ENCODE results near the gene MDK.

MDK gene

GRCh38 chr11:46413760-46414465 lies 32.4 kb downstream of the MDK start:
- no peak for TF ChIP-seq GATA3 (IDR thresholded peaks at IDR 0.05; ENCODE audit: low read depth, low read length)
- TF ChIP-seq GATA2 (IDR thresholded peaks at IDR 0.05; ENCODE audit: low read depth, low read length): no peak

- no peak for TF ChIP-seq GATA2 (IDR thresholded peaks at IDR 0.05; ENCODE audit: low read depth, low read length)
Observed at GRCh38 chr11:46414466-46414796, 33.0 kb downstream of the MDK start.

DNA sequence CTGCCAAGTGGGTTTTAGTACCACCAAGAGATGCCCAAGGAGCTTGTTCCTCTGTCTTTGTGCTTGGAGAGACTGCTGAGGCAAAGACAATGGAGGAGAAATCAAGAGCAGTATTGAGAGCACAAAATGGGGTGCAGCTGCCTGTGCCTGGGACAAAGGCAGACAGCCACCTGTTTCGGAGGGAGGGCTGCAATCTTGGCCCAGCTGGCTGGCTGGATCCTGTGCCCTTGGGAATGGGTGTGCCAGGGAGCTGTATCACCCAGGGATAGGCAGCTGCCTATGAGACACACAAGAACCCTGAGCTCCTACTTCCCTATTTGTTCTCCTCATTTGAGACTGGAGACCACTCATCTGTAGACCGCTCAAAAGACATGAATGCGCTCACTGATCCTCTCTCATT lies 33.4 kb downstream of the MDK start:
- TF ChIP-seq GATA3 (IDR thresholded peaks at IDR 0.05; ENCODE audit: low read depth, low read length): no peak
- TF ChIP-seq GATA2 (IDR thresholded peaks at IDR 0.05; ENCODE audit: low read depth, low read length): no peak

GRCh38 chr11:46417711-46418110 lies 36.2 kb downstream of the MDK start:
- no peak for TF ChIP-seq GATA2 (IDR thresholded peaks at IDR 0.05; ENCODE audit: low read depth, low read length)
- TF ChIP-seq GATA3 (IDR thresholded peaks at IDR 0.05; ENCODE audit: low read depth, low read length): no peak

DNA sequence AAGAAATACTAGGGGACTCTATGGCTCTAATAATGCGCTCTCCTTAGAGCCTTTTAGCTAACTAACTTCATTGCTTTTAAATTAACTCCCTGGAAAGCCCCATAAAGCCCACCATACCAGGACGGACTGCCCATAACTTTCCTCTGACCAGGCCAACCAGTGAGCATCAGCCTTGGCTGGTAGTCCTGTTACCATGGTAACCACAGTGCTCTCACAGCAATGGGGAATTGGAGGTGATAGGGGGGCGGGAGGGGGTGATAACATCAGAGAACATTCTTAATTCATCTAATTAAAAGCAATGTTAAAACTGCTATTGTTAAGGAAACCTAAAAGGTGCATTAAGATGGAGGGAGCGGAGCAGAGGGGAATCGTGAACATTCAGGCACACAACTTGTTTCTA lies 37.3 kb downstream of the MDK start:
- TF ChIP-seq GATA3 (IDR thresholded peaks at IDR 0.05; ENCODE audit: low read depth, low read length) (no peak), GATA2 (IDR thresholded peaks at IDR 0.05; ENCODE audit: low read depth, low read length) (no peak)

GRCh38 chr11:46420513-46420912 lies 39.0 kb downstream of the MDK start:
- TF ChIP-seq GATA3 (IDR thresholded peaks at IDR 0.05; ENCODE audit: low read depth, low read length): no peak
- no peak for TF ChIP-seq GATA2 (IDR thresholded peaks at IDR 0.05; ENCODE audit: low read depth, low read length)

DNA sequence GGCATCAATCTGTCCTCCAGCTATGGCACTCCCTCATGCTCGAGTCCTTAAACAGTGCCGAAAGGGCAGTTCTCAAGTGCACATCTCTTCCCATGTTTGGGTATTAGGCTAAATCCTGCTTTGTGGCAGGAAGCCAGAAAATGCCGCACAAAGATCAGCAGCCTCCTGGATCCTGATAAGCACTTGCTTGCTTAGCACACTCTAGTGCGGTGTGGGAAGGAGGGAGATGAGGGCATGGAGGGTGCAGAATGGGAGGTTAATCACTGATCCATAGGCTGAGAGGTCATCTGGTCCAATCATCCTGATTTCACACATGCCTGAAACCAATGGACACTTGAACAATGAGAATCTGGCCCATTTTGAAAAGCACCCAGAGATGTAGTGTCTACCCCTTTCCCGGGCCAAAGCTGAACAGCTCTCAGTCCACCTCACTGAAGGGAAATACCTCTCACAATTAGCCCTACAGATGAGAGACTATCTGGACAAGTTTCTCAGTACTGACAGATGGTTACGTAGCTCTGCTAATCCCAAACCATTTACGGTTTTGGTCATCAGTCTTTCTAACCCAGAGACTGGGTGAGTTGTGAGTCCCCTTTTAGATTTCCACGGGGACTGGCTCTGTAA lies 39.9 kb downstream of the MDK start:
- no peak for TF ChIP-seq GATA2 (IDR thresholded peaks at IDR 0.05; ENCODE audit: low read depth, low read length)
- no peak for TF ChIP-seq GATA3 (IDR thresholded peaks at IDR 0.05; ENCODE audit: low read depth, low read length)

- TF ChIP-seq GATA3 (IDR thresholded peaks at IDR 0.05; ENCODE audit: low read depth, low read length): no peak
- TF ChIP-seq GATA2 (IDR thresholded peaks at IDR 0.05; ENCODE audit: low read depth, low read length): no peak
Observed at GRCh38 chr11:46422588-46422987, 41.1 kb downstream of the MDK start.

- TF ChIP-seq GATA2 (IDR thresholded peaks at IDR 0.05; ENCODE audit: low read depth, low read length) (no peak), GATA3 (IDR thresholded peaks at IDR 0.05; ENCODE audit: low read depth, low read length) (no peak)
Observed at GRCh38 chr11:46426233-46426991, 44.9 kb downstream of the MDK start.

- TF ChIP-seq GATA2 (IDR thresholded peaks at IDR 0.05; ENCODE audit: low read depth, low read length) (no peak), GATA3 (IDR thresholded peaks at IDR 0.05; ENCODE audit: low read depth, low read length) (no peak)
Observed at GRCh38 chr11:46427364-46427763, 45.9 kb downstream of the MDK start.

- no peak for TF ChIP-seq GATA2 (IDR thresholded peaks at IDR 0.05; ENCODE audit: low read depth, low read length)
- no peak for TF ChIP-seq GATA3 (IDR thresholded peaks at IDR 0.05; ENCODE audit: low read depth, low read length)
Observed at GRCh38 chr11:46429717-46430116, 48.2 kb downstream of the MDK start.

- no peak for TF ChIP-seq GATA3 (IDR thresholded peaks at IDR 0.05; ENCODE audit: low read depth, low read length)
- TF ChIP-seq GATA2 (IDR thresholded peaks at IDR 0.05; ENCODE audit: low read depth, low read length): no peak
Observed at GRCh38 chr11:46431211-46431610, 49.7 kb downstream of the MDK start.

Measured in SH-SY5Y (cell line).